NCI-H748 treated with DMSO at 0.1 percent for 48 hours (cell line): ENCODE measurements around the gene FAM81A.
"Not testable (repeated sequence)": the region's sequence is repeated elsewhere in the genome, so short reads cannot be mapped to it uniquely, and the experiment has no call there.

ENCODE experiments used
- DNase-seq: peaks from one replicate; lab custom pipeline; 2025; lab: John Stamatoyannopoulos, UW

FAM81A gene

DNA sequence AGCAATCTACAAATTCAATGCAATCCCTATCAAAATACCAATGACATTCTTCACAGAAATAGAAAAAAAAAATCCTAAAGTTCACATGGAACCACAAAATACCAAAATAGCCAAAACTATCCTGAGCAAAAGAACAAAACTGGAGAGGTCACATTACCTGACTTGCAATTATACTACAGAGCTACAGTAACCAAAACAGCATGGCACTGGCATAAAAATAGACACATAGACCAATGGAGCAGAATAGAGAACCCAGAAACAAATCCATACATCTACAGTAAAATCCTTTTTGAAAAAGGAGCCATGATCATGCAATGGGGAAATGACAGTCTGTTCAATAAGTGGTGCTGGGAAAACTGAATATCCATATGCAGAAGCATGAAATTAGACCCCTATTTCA is 51.5 kb downstream of the FAM81A start:
- not testable (repeated sequence) for DNase-seq

- DNase-seq, result no peak
These were observed 53.1 kb downstream of the FAM81A start for GRCh38 chr15:59491062-59491461.

DNA sequence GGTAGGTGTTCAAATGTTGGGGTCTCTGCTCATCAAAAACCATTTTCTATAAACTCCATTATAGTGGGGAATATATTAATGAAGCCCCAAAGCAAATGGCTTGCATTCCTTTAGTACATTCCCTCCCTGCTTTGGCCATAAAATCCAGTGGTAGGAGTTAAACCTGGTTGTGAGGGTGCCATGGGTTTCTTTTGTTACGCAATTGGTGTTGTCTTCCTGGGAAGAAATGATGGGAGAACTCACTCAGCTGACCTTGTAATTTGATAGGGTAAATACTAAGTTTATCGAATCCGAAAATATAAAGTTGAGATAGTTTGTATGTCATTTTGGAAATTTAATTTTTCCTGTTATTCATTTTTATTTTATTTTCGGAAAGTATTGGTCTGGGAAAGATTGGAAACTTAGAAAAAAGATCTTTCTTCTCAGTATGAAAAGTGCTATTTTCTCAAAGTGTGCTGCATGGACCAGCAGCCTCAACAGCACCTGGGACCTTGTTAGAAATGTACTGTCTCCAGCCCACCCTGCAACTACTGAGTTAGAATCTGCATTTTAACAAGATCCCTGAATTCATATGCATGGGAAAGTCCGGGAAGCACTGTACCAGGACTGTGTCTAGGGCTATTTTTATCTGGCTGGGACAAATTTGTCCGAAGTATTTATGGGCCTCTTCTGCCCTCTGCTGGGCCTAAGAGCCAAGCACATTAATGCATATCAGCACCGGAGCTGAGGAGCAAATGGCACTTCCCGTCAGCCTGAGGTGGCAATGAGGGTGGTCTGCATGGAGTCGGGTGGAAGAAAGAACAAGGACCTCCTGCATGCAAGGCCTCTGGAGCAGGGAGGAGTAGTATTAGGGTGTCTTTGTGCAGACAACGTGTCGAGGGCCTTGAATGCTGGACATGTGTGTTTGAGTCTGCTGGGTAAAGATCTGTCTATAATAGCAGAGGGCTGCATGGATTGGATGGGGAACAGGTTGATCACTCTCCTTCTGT is 54.7 kb downstream of the FAM81A start:
- DNase-seq, result peak; percentile 24

GRCh38 chr15:59501597-59501996 is 63.6 kb downstream of the FAM81A start:
- peak; percentile 33 for DNase-seq

DNA sequence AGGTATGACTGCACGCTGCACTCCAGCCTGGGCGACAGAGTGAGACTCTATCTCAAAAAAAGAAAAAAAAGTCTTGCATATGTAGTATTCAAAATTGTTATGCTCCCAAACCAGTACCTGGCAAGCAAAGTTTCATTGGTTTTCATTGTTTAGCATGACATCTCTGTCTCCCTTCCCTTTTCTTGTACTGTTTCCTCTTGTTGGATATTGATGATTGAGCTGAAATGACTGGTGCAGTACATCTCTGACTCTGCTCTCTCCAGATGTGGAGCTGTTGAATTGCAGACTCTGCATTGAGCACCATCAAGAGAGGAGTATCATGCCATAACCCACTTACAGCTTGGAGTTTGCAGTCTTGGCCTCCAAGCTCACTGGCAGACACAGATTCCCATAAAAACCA is 77.2 kb downstream of the FAM81A start:
- DNase-seq, result no peak

GRCh38 chr15:59516655-59517461 is 78.9 kb downstream of the FAM81A start:
- no peak for DNase-seq

DNA sequence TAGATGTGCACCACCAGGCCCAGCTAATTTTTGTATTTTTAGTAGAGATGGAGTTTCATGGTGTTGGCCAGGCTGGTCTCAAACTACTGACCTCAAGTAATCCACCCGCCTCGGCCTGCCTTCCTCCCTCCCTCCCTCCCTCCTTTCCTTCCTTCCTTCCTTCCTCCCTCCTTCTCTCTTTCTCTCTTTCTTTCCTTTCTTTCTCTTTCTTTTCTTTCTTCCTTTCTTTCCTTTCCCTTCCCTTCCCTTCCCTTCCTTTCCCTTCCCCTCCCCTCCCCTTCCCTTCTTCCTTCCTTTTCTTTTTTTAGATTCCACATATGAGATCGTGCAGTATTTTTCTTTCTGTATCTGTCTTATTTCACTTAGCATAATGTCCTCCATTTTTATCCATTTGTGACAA is 81.3 kb downstream of the FAM81A start:
- DNase-seq, result no peak

DNA sequence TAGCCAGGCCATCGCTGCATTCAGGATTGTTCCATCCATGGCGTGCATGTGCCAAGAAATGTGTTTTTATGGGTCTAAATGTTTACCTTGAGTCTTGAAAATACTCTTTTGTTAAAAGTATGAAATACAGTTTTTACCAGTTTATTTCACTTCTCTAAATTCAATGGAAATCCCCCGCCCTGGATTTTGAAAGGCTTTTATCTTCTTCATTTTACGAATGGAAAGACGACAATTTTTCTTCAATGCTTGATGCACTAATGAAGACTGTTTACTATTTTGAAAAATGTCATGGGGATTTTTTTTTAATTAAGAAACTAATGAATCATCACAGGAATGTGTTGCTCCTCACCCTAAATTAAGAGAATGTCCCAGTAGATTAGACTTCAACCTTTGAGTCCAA is 83.5 kb downstream of the FAM81A start:
- DNase-seq, result no peak

DNA sequence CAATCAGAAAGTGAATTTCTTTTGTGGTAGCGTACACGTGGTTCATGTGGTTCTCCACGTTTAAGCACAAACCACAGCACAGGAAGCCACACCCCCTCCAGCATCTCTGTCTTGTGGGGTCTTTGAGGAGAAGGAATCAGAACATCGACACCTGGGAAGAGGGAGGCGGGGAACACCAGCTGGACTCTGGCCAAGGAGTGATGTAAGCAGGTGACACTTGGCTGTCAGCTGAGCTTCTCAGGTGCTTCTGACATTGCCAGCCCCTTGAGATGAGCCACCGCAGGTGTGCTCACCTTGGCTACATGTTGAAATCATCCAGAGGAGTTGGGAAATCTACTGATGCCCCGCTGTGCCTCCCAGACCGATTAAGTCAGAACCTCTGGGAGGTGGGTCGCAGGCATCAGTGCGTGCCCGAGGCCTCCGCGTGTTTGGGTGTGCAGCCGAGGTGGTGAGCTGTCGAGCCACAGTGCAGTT is 85.0 kb downstream of the FAM81A start:
- DNase-seq, result no peak

DNA sequence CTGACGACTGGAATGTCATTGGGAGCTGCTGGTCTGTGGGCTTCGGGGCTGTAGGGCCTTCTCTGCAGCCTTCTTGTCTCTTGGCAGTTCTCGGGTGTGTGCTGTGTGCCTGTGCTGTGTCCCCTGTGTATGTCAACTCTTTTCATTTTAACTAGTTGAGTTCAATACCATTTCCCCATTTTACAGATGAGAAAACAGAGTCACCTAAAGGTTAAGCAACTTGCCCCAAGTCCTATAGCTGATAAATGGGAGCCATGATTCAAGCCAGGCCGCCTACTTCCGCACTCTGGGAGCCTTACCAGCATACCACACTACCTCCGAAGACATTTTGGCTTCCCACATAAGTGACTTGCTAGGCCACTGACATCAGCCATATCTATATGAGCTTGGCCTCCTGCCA is 85.7 kb downstream of the FAM81A start:
- no peak for DNase-seq

- no peak for DNase-seq
These were observed 86.3 kb downstream of the FAM81A start for GRCh38 chr15:59524331-59524731.

- DNase-seq, result not testable (repeated sequence)
These were observed 88.5 kb downstream of the FAM81A start for GRCh38 chr15:59526466-59526865.

DNA sequence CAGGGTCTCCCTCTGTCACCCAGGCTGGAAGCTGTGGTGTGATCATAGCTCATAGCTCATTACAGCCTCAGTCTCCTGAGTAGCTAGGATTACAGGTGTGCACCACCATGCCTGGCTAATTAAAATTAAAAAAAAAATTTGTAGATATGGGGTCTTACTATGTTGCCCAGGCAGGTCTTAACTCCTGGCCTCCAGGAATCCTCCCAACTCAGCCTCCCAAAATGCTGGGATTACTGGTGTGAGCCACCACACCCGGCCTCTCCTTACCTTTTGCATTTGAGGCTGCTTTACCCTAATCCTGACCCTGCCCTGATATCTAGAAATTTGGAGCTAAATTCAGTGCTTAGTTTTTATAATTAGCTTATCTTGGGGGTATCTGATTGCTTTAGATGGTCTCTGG is 90.4 kb downstream of the FAM81A start:
- no peak for DNase-seq

DNA sequence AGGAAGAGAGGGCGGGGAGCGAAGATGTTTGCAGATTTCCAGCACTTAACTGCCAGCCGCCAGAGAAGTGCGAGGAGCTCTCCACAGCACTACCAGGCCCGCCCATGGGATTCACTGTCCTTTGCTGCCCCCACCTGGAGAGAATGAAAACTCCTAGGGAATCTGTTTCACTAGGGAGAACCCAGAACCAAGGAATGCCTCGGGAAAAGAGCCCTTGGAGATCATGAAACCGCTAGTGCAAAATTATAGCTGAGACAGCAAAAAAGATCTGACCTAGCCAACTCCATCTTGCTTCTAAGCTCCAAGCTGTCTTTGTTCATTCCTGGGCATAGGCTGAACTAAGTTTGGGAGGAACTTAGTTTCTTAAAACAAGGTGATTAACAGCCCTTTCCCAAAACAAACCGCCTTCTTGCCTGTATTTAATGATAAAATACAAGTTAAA is 91.0 kb downstream of the FAM81A start:
- peak; percentile 50 for DNase-seq

DNA sequence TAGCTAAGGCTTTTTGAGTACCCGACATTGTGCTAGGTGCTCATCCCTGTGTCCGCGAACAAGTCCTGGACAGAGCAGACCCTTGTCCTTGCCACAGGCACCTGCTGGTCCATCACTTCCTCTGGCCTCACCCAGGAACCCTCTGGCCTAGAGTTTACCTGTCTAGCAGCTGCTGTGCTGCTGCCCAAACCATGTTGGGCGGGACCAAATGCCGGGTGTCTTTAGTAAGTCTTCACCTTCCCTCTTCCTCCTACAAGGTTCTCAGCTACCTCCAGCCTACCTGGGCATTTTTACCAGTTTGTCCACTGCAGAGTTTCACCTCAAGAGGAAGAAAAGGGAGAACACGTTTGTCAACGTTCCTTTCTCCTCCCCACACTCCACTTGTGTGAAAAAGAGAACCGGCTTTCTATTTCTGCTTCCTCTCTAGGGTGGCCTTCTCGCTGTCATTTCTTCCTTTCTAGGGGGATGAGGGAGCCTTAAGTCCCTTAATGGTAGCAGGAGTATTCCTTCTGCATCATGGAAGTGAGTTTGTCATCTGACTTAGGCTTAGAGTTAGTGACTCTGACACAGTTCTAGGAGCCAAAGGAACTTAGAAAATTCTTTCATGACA is 93.2 kb downstream of the FAM81A start:
- DNase-seq, result no peak

- peak; percentile 1 for DNase-seq
These were observed 94.9 kb downstream of the FAM81A start for GRCh38 chr15:59532770-59533379.

DNA sequence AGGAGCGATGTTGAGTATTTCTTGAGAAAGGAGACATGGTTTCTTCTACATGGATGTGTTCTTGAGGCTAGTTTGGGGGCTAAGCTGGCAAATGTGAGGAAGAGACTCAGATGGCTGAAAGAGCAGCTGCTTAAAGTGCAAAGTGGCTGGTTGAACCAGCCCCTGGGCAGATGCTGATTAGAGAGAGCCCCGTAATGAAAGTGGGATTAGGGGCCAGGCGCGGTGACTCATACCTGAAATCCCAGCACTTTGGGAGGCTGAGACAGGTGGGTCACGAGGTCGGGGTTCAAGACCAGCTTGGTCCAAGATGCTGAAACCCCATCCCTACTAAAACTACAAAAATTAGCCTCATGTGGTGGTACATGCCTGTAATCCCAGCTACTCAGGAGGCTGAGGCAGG is 98.6 kb downstream of the FAM81A start:
- DNase-seq, result no peak

- DNase-seq, result no peak
These were observed 99.4 kb downstream of the FAM81A start for GRCh38 chr15:59537403-59537802.

GRCh38 chr15:59538494-59538893 is 100.5 kb downstream of the FAM81A start:
- no peak for DNase-seq

GRCh38 chr15:59539799-59540198 is 101.8 kb downstream of the FAM81A start:
- DNase-seq, result no peak

- no peak for DNase-seq
These were observed 102.7 kb downstream of the FAM81A start for GRCh38 chr15:59540654-59541053.

DNA sequence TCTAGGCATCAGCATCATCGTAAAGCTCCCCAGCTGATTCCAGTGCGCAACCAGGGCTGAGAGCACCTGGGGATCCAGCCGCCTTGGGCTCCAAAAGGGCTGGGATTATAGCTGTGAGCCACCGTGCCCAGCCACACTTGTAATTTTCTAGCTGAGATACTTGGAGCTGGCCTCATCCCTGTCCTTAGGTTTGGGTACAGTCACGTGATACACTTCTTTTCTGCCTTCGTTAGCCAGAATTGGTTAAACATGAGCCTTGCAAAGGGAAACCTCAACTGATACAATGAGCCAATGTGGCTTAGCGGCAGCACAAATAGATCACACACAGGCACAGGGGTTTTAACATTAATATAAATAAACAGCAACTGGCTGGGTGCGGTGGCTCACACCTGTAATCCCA is 103.8 kb downstream of the FAM81A start:
- no peak for DNase-seq
